ENCODE results near the gene KLHL15. TPM values are rescaled to one million over a fixed set of nuclear protein-coding genes. Genes with fewer than 3 reads are reported as not detected.

The KLHL15 gene
- total and polyA plus RNA-seq, 2 of the 13 experiments (the other 11 are each of a cell fraction or from before 2014, with no cell fraction given), result 2.8 to 5.5 TPM

DNA sequence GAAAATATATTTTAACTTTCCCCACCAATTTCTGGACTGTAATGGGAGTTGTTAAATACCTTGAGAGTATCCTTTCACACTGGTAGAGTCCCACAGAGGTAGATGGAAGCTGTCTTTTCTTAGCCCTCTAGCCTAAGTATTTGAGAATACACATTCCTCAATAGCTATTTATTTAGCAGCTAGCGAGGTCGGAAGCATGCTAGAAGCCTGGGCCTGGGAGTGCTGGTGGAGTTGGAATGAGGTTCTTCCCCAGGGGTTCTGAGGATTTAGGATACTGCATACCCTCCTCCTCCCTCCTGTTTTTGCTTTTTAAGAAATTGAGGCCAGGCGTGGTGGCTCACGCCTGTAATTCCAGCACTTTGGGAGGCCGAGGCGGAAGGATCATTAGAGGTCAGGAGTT lies 999 bp upstream of the KLHL15 start:
- CTCF ChIA-PET (ENCODE audit: low intra/inter-chr PET ratio, low total read pairs), result no interaction called here
- in situ Hi-C loops (cut with HindIII; ENCODE audit: extremely low pct_ligation_motif_present, low pct_unique_long_range_greater_than_20kb), result no loop called here
- H3K4me3 ChIP-seq (replicated peaks in 1 of 3; ENCODE audit: insufficient read depth in 1 of 3, low read depth in 2 of 3, low read length in 3 of 3), result no peak overlapping the region
- H3K27ac ChIP-seq (ENCODE audit: extremely low read length, insufficient read depth, low read length), result no peak overlapping the region
- H3K9ac ChIP-seq (ENCODE audit: insufficient read depth, low read depth, low read length), result no peak overlapping the region
- H3K4me1 ChIP-seq (ENCODE audit: insufficient read depth, low read length), result peaks cover 8% of the 10 kb centered on the region; the same call in 1 of the 2 replicates
- POLR2A ChIA-PET, result interaction anchor here (1.1 to 4.1 kb wide), 3 partner anchors 22 to 27 kb away, joined by 3 to 35 read pairs (median 7); partner anchors contain the start of gene EIF2S3
- H3K27me3 ChIP-seq (ENCODE audit: control insufficient read depth in 1 of 2, insufficient read depth in 2 of 2, low read length in 2 of 2), result no peaks in the 10 kb centered on the region; a peak in 1 of 5 replicates
- H3K36me3 ChIP-seq (replicated peaks in 1 of 2; ENCODE audit: control insufficient read depth in 1 of 2, insufficient read depth in 2 of 2, low read length in 2 of 2), result no peaks in the 10 kb centered on the region
- ATAC-seq (no peak), DNase-seq (ENCODE audit: low spot score) (no peak), FAIRE-seq (no peak)
- no peaks in the 10 kb centered on the region for H4K20me1 ChIP-seq (ENCODE audit: insufficient read depth, low read length)
- peaks cover 17% of the 10 kb centered on the region for H3K79me2 ChIP-seq (ENCODE audit: insufficient read depth, low read length)
- BruUV-seq (replicated peaks), result no TSS peak
- TF ChIP-seq NFE2 (CRISPR knock-in tag; IDR thresholded peaks at IDR 0.05), result no peak
- no peak for TF ChIP-seq ZNF232 (CRISPR knock-in tag; IDR thresholded peaks at IDR 0.05; ENCODE audit: borderline replicate concordance)
- TF ChIP-seq ZNF670 (CRISPR knock-in tag; IDR thresholded peaks at IDR 0.05; ENCODE audit: borderline replicate concordance), result no peak
- no peak overlapping the region for H2AFZ ChIP-seq (ENCODE audit: low read length)
- 81% methylated on average over 6 of the region's 6 CpGs for WGBS (ENCODE audit: low lambda C conversion rate)
- intact Hi-C loops (cut with micrococcal nuclease; ENCODE audit: unreplicated experiment), result no loop called here
- H3K4me2 ChIP-seq (ENCODE audit: low read depth, low read length), result no peak overlapping the region
- no peaks in the 10 kb centered on the region for H3K9me3 ChIP-seq (ENCODE audit: low read length)

DNA sequence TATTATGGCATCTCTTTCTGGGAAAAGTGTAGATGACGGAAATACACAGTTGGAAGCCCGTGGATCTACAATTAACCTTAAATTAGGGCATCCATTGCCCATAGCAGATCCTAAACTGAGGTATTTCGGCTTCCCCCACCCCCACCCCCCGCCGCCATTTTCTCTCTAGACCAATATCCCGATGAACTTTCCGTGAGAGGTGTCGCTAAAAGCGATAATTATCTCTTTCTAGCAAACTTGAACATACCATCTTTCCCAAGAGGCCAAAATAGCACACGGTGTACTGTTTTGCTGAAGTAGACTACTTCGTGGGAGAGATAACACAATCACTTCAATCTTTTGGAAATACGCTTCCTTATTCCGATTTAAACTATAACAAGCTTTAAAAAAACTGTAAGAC lies 554 bp downstream of the KLHL15 start:
- Histone ChIP-seq H3K4me3 (replicated peaks in 1 of 3; ENCODE audit: insufficient read depth in 1 of 3, low read depth in 2 of 3, low read length in 3 of 3) (peak overlapping the region in 1 of 3 experiments; percentile 69; a peak in 1 of 6 replicates), H4K20me1 (ENCODE audit: insufficient read depth, low read length) (no peaks in the 10 kb centered on the region), H3K4me2 (ENCODE audit: low read depth, low read length) (peak overlapping the region; percentile 81), H2AFZ (ENCODE audit: low read length) (no peak overlapping the region), H3K4me1 (ENCODE audit: insufficient read depth, low read length) (peaks cover 8% of the 10 kb centered on the region; the same call in 1 of the 2 replicates), H3K9me3 (ENCODE audit: low read length) (no peaks in the 10 kb centered on the region), H3K36me3 (replicated peaks in 1 of 2; ENCODE audit: control insufficient read depth in 1 of 2, insufficient read depth in 2 of 2, low read length in 2 of 2) (0 out of 5 replicates have a peak, but pooled peaks cover 0 to 3% of the 10 kb centered on the region in 2 experiments), H3K79me2 (ENCODE audit: insufficient read depth, low read length) (peaks cover 22% of the 10 kb centered on the region), H3K9ac (ENCODE audit: insufficient read depth, low read depth, low read length) (no peak overlapping the region), H3K27ac (ENCODE audit: extremely low read length, insufficient read depth, low read length) (no peak overlapping the region), H3K27me3 (ENCODE audit: control insufficient read depth in 1 of 2, insufficient read depth in 2 of 2, low read length in 2 of 2) (no peaks in the 10 kb centered on the region; a peak in 1 of 5 replicates)
- DNase-seq (ENCODE audit: low spot score) (no peak), ATAC-seq (no peak), FAIRE-seq (no peak)
- no TSS peak for BruUV-seq (replicated peaks)
- WGBS (ENCODE audit: low lambda C conversion rate), result 93% methylated on average over 13 of the region's 13 CpGs
- ChIA-PET POLR2A (interaction anchor here (1.1 to 4.1 kb wide), 3 partner anchors 25 to 118 kb away, joined by 3 to 35 read pairs (median 26); partner anchors contain the start of genes APOO, CXorf58 and EIF2S3), CTCF (ENCODE audit: low intra/inter-chr PET ratio, low total read pairs) (no interaction called here)
- no peak for TF ChIP-seq SPEN (CRISPR knock-in tag; IDR thresholded peaks at IDR 0.05; ENCODE audit: low read depth)
- TF ChIP-seq, protein P1, sequence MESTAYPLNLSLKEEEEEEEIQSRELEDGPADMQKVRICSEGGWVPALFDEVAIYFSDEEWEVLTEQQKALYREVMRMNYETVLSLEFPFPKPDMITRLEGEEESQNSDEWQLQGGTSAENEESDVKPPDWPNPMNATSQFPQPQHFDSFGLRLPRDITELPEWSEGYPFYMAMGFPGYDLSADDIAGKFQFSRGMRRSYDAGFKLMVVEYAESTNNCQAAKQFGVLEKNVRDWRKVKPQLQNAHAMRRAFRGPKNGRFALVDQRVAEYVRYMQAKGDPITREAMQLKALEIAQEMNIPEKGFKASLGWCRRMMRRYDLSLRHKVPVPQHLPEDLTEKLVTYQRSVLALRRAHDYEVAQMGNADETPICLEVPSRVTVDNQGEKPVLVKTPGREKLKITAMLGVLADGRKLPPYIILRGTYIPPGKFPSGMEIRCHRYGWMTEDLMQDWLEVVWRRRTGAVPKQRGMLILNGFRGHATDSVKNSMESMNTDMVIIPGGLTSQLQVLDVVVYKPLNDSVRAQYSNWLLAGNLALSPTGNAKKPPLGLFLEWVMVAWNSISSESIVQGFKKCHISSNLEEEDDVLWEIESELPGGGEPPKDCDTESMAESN (CRISPR knock-in tag; conservative IDR thresholded peaks at IDR 0.05), result no peak
- TF ChIP-seq ZNF256 (CRISPR knock-in tag; conservative IDR thresholded peaks at IDR 0.05), result no peak
- TF ChIP-seq ZNF121 (CRISPR knock-in tag; IDR thresholded peaks at IDR 0.05), result no peak
- no peak for TF ChIP-seq ZFP36L1 (CRISPR knock-in tag; IDR thresholded peaks at IDR 0.05)
- TF ChIP-seq HCFC1 (IDR thresholded peaks at IDR 0.05; ENCODE audit: low read depth, low read length), result no peak
- no peak for TF ChIP-seq KDM5A (IDR thresholded peaks at IDR 0.05; ENCODE audit: borderline replicate concordance, low read length)
- TF ChIP-seq KDM6A (CRISPR knock-in tag; IDR thresholded peaks at IDR 0.05; ENCODE audit: low read depth), result no peak
- no peak for TF ChIP-seq MAZ (IDR thresholded peaks at IDR 0.05; ENCODE audit: borderline replicate concordance, low read depth, low read length)
- TF ChIP-seq MAZ (CRISPR knock-in tag; IDR thresholded peaks at IDR 0.05; ENCODE audit: low read depth), result no peak
- no peak for TF ChIP-seq GLI4 (CRISPR knock-in tag; IDR thresholded peaks at IDR 0.05; ENCODE audit: borderline replicate concordance)
- TF ChIP-seq ZNF670 (CRISPR knock-in tag; IDR thresholded peaks at IDR 0.05; ENCODE audit: borderline replicate concordance), result no peak
- TF ChIP-seq, protein P2, sequence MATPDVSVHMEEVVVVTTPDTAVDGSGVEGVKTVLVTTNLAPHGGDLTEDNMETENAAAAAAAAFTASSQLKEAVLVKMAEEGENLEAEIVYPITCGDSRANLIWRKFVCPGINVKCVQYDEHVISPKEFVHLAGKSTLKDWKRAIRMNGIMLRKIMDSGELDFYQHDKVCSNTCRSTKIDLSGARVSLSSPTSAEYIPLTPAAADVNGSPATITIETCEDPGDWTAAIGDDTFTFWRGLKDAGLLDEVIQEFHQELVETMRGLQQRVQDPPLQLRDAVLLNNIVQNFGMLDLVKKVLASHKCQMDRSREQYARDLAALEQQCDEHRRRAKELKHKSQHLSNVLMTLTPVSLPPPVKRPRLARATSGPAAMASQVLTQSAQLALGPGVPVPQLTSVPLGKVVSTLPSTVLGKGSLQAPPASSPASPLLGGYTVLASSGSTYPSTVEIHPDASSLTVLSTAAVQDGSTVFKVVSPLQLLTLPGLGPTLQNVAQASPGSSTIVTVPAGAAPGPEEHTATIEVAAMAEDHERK (CRISPR knock-in tag; IDR thresholded peaks at IDR 0.05; ENCODE audit: low read depth), result no peak
- in situ Hi-C loops (cut with HindIII; ENCODE audit: extremely low pct_ligation_motif_present, low pct_unique_long_range_greater_than_20kb) (no loop called here), intact Hi-C loops (cut with micrococcal nuclease; ENCODE audit: unreplicated experiment) (no loop called here)

Data from HepG2 (cell line).